ENCODE results near the gene NKAIN2. TPM values are rescaled to one million over a fixed set of nuclear protein-coding genes. Genes with fewer than 3 reads are reported as not detected.

NKAIN2 gene
- total and polyA plus RNA-seq, 8 donors = 9.5 to 23.4 (median 18.9) TPM; not detected in 2

DNA sequence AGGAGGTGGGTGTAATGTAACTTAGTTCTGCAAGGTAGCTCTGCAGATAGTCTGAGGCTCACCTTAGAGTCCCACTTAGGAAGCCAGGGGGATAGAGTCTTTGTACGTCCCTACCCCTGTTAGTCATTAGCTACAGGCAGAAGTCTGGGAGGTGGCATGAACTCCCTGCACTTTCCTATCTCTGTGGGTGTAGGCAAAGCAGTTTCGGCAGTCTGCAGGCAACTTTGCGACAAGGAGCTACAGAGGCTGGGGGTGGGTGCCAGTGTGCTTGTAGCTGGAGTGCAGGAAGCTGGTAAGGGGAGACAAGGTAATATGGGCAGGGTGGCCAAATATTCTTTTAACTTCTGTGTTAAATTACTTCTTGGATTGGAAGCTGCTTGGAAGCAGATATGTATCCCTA is 45.7 kb downstream of the NKAIN2 start:
- no peak overlapping the region for H3K4me3 ChIP-seq
- no peaks in the 10 kb centered on the region for H3K36me3 ChIP-seq
- H3K4me1 ChIP-seq = no peaks in the 10 kb centered on the region
- ATAC-seq (no peak), DNase-seq (no peak)
- TF ChIP-seq CTCF (IDR thresholded peaks at IDR 0.05) = no peak
- no peak overlapping the region for H3K27ac ChIP-seq
- no peaks in the 10 kb centered on the region for H3K27me3 ChIP-seq
- intact Hi-C loops (cut with DNase I) = no loop called here
- no peaks in the 10 kb centered on the region for H3K9me3 ChIP-seq

DNA sequence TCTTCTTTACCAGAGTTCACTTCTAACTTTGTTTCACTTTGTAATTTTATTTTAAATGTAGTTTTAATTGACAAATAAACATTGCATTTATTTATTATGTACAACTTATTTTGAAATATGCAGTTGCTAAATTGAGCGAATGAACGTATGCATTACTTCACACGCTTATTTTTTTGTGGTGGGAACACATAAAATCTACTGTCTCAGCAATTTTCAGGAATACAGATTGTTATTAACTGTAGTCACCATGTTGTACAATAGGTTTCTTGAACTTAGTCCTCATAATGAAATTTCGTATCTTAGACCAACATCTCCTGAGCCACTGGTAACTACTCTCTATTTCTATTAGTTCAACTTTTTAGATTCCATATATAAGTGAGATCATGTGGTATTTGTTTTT is 46.9 kb downstream of the NKAIN2 start:
- Histone ChIP-seq H3K36me3 (no peaks in the 10 kb centered on the region), H3K27me3 (no peaks in the 10 kb centered on the region), H3K27ac (no peak overlapping the region), H3K4me3 (no peak overlapping the region), H3K9me3 (no peaks in the 10 kb centered on the region), H3K4me1 (no peaks in the 10 kb centered on the region)
- ATAC-seq (no peak), DNase-seq (no peak)
- TF ChIP-seq CTCF (IDR thresholded peaks at IDR 0.05) = no peak
- intact Hi-C loops (cut with DNase I) = no loop called here

GRCh38 chr6:123854201-123854600 is 50.5 kb downstream of the NKAIN2 start:
- no peaks in the 10 kb centered on the region for H3K36me3 ChIP-seq
- no peaks in the 10 kb centered on the region for H3K27me3 ChIP-seq
- ATAC-seq (no peak), DNase-seq (no peak)
- no peaks in the 10 kb centered on the region for H3K4me1 ChIP-seq
- no peaks in the 10 kb centered on the region for H3K9me3 ChIP-seq
- intact Hi-C loops (cut with DNase I) = no loop called here
- TF ChIP-seq CTCF (IDR thresholded peaks at IDR 0.05) = no peak
- no peak overlapping the region for H3K27ac ChIP-seq
- H3K4me3 ChIP-seq = no peak overlapping the region

- Histone ChIP-seq H3K4me1 (no peaks in the 10 kb centered on the region), H3K36me3 (no peaks in the 10 kb centered on the region)
- no peak for ATAC-seq
Measured at GRCh38 chr6:123855506-123855905, 51.8 kb downstream of the NKAIN2 start.

GRCh38 chr6:123859291-123859690 is 55.6 kb downstream of the NKAIN2 start:
- intact Hi-C loops (cut with DNase I) = no loop called here
- DNase-seq = no peak
- no peak overlapping the region for H3K27ac ChIP-seq

More at GRCh38 chr6:123855506-123855905, 51.8 kb downstream of the NKAIN2 start:
- Histone ChIP-seq H3K4me3 (no peak overlapping the region), H3K27ac (no peak overlapping the region), H3K27me3 (no peaks in the 10 kb centered on the region), H3K9me3 (no peaks in the 10 kb centered on the region)
- TF ChIP-seq CTCF (IDR thresholded peaks at IDR 0.05) = no peak
- intact Hi-C loops (cut with DNase I) = no loop called here
- no peak for DNase-seq

More at GRCh38 chr6:123859291-123859690, 55.6 kb downstream of the NKAIN2 start:
- no peak for TF ChIP-seq CTCF (IDR thresholded peaks at IDR 0.05)
- Histone ChIP-seq H3K9me3 (no peaks in the 10 kb centered on the region), H3K36me3 (no peaks in the 10 kb centered on the region), H3K4me1 (no peaks in the 10 kb centered on the region), H3K4me3 (no peak overlapping the region), H3K27me3 (no peaks in the 10 kb centered on the region)
- ATAC-seq = no peak
